Kidney capillary endothelial cell (primary cell): ENCODE measurements around the gene FAM13A.
A peak's percentile ranks its signal among the peaks of the same experiment; 100 is the strongest.

Experiments
- DNase-seq: peaks from one replicate; pipeline ENCODE4 v3.0.0-alpha.2; 2018; ENCODE audit warnings: low spot score

Gene FAM13A

GRCh38 chr4:88843067-88843685 is 213.8 kb downstream of the FAM13A start:
- no peak for DNase-seq

- DNase-seq, result no peak
Measured at GRCh38 chr4:88841635-88842034, 215.3 kb downstream of the FAM13A start.

DNA sequence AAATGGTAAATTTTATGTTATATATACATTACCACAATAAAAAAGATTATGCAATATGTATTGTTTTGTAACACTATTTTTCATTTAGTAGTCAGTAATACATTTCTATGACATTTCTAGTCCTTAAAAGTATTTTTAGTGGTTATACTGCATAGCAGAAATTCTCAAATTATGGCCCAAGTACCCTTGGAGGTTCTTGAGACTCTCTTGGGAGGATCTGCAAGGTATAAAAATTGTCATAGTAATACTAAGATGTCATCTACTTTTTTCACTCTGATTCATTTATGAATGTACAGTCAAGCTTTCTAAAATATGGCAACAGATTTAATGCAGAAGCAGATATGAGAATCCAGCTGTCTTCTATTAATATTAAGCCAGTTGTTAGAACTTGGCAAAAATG is 220.8 kb downstream of the FAM13A start:
- no peak for DNase-seq

GRCh38 chr4:88831031-88831430 is 226.0 kb downstream of the FAM13A start:
- no peak for DNase-seq

- DNase-seq, result no peak
Measured at GRCh38 chr4:88830598-88830997, 226.4 kb downstream of the FAM13A start.

DNA sequence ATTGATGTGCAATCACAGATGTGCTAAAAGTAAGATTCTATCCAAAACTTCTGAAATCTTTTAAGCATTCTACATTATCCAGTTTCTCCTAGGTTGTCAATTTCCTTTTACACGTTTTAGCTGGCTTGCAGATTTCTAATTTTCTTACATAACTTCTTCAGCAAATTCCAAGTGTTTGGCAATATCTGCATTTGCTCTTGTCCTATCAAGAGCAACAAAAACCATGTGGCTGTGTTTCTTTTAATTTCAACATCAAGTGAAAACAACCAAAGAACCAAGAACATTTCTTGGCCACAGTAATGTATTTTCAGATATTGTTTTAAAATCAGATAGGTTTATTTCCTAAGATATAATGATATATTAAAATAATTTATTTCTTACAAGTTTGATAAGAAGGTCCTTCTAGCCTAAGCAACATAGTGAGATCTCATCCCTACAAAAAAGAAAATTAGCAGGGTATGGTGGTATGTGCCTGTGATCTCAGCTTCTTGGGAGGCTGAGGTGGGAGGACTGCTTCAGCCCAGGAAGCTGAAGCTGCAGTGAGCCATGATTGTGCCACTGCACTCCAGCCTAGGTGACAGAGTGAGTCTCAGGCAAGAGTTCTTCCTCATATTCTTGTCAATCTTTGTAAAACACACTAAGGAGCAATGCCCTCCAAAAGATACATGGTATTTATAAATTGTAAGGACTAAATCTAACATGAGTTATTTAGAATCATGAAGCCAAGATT is 228.0 kb downstream of the FAM13A start:
- no peak for DNase-seq

- no peak for DNase-seq
Measured at GRCh38 chr4:88827442-88827841, 229.5 kb downstream of the FAM13A start.

- no peak for DNase-seq
Measured at GRCh38 chr4:88826771-88827170, 230.2 kb downstream of the FAM13A start.

GRCh38 chr4:88825931-88826330 is 231.1 kb downstream of the FAM13A start:
- DNase-seq, result no peak

DNA sequence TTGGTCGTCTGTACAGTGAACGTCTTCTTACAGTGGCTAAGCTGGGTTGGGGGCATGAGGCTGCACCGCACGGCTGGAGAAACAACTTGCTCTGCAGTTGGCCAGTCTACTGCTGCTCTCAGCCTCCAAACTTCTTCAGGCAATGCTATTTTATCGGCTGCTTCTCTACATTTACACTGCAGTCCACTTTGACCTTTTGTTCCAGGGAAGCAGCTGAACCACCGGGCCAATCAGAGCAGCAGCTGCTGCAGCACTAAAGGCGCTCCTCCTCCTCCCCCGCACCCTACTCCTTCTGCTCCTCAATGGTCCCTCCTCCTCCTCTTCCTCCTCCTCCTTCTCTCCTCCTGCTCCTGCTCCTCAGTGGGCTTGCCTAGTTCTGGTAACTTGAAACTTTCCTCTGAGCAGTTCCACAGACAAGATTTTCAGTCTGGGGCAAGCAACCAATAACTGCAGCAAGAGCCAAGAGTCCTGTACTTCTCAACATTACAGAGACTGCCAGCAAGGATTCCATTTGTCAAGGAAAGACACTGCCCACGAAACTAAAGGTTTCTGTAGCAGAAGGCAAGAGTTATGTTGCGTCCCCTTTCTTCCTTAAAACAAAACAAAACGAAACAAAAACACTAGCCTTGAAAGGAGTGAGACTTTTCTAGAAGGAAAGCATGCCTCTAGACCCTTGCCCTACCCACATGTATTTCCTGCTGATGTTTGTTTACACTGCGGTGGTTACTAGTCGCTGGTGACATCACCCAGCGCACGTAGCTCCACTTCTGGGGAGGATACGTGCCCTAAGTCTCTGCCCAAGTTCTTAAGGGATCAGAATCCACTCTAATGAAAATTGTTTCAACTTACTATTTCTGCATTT is 233.7 kb downstream of the FAM13A start:
- DNase-seq, result peak; percentile 69

GRCh38 chr4:88822034-88822789 is 234.8 kb downstream of the FAM13A start:
- DNase-seq, result no peak

GRCh38 chr4:88821522-88821921 is 235.5 kb downstream of the FAM13A start:
- no peak for DNase-seq

DNA sequence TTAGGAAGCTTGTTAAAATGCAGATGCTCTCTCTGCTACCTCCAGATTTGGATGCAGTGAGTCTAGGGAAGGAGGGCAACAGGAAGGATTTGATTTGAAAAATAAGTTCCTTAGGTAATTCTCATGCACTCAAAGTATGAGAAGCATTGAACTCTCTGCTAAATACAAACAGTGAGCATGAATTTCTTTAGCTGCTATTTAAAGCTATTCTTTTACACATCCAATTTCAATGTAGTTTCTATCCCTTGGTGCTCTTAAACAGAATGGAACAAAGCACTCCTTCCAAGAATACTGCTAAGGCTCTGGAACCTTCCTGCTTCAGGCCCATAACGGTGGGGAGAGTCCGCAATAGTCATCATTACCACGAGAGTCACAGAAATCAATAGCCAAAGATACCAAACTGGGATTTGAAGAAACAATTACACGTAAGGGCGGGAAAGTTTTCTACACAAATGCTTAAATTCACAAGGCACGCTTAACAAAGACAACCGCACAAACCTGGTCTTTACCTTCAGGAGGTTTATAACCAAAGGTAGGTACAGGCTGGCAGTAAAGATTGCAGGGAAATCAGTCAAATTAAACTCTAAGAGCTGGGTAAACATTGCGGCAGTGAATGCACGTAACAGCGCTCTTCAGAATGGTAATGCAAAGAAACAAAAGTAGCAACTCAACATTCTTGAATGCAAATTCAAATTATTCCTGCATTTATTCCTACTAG is 236.1 kb downstream of the FAM13A start:
- DNase-seq, result no peak

DNA sequence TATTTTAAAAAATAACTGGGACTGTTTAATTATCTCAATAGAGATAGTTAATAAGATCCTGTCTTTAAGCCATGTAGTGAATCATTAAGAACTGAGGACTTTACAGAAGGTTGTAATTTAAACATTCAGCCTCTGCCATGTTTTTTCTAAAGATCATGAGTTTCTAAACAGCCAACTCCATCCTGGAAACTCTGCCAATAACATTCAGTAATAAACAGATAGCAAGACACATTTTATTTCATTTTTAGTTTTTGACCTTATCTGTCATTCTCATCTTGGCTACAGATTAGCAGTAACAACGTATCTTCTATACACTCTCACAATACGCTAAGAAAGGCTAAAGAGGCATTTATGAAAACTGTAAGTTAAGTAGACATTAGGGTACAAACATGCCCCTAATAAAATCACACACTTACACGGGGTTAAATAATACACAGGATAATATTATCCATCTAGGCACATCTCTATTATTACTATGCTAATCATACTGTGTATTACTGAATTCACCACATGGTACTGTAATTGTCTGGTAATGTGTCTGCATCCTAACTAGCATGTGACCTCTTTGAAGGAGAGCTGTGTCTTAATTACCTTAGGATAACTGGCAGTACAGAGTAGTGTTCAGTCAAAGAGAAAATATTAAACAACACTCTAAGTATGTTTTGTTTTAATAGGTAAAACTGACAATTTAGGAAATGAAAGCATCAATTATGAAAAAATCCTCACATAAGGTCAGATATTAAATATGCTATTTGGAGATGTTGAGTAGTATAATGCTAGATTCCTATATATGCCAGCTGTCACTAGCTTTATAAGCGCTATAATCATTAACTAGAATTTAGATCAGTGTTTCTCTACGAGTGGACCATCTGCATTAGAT is 236.9 kb downstream of the FAM13A start:
- DNase-seq, result no peak

DNA sequence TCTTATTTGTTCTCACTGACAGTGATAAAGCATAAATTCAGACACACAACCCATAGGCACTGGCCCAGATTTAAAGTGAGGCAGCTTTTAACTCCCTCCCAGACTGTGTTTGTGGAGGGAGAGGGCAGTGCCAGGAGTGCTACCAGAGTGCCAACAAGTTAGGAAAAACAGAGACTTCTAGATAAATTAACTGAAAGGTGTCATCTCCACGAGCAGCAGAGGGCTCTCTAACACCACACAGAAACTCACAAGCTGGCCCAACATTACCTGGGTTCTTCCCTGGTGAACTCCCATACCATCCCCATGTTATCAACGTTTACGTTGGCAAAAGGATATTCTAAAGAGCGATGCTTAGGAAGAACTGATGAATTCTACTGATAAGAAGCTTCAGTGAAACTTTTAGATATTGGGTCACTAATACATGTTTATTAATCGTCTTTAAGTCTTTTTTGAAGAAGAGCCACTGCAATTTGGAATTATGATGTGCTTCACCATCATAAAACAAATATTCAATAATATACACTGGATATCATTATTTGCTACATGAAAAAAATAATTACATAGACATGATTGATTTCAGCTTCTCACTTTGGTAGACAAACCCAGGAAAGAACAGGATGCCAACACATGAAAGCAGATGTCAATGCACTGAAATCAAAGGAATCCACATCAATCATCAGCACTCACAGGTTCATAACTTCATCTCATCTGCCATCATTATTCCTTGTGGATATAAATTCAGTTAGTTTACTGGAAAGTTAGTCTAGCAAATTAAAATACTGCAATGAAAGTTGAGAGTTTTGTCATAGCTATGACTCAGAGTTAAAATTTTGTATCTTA is 238.1 kb downstream of the FAM13A start:
- DNase-seq, result peak; percentile 40

DNA sequence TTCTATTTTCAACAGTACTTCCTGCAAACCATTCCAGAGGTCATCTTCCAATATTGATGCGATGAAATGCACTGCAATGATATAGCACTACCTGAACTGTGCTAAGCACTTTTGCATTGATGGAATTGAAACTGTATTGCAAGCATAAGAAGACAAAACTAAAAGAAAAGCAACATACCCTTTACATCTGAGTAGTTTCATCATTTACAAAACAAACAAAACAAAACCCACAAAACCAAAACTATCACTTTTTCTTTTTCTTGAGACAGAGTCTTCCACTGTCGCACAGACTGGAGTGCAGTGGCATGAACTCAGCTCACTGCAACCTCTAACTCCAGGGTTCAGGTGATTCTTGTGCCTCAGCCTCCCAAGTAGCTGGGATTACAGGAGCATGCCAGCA is 239.2 kb downstream of the FAM13A start:
- DNase-seq, result no peak

- DNase-seq, result no peak
Measured at GRCh38 chr4:88816360-88816759, 240.6 kb downstream of the FAM13A start.

- no peak for DNase-seq
Measured at GRCh38 chr4:88814043-88814617, 242.9 kb downstream of the FAM13A start.

DNA sequence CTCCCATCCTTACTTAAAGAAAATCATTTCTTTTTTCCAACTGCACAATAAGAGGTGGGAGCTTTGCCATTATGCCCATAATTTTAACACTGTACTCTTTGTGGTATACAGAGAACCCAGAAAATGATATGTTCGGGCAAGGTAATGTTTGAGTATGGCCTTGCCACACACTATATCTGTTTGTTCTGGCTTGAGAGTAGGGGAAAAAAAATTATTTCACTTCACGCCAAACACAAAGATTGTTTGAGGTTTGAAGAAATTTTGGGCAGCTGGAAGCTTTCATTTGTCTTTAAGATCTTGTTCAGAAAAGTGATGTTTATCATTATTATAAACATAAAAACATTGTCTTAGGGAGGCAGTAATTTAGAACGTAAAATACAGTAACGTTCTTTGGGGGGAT is 244.0 kb downstream of the FAM13A start:
- DNase-seq, result no peak
